Adrenal gland (tissue), 5 donors: ENCODE measurements around the gene SPARCL1.
"Not testable (repeated sequence)": the region's sequence is repeated elsewhere in the genome, so short reads cannot be mapped to it uniquely, and the experiment has no call there.

ENCODE experiments used
- POLR2A ChIP-seq, 2 donors: fragments of 450-650 bp; IDR thresholded peaks; one replicate each; pipeline ENCODE4 v1.6.1; 2017; ENCODE audit warnings: antibody characterized with exemption in 2 of 2, mild to moderate bottlenecking in 2 of 2, moderate library complexity in 1 of 2
- TF ChIP-seq, protein P1 (sequence below), 6 experiments: fragments of 450-650 bp in 4 of 6; fragments of 200-600 bp in 2 of 6; sonication (generic) in 1 of 6; IDR thresholded peaks; 1 replicate in 5 of 6; 2 replicates in 1 of 6; pipeline versions ENCODE4 v1.5.1 to v1.8.0; 2016 to 2021; ENCODE audit warnings: antibody characterized with exemption in 6 of 6, mild to moderate bottlenecking in 2 of 6, moderate library complexity in 1 of 6
- donor health status: DM: no; HTN: no; CAD: no.

DNA sequence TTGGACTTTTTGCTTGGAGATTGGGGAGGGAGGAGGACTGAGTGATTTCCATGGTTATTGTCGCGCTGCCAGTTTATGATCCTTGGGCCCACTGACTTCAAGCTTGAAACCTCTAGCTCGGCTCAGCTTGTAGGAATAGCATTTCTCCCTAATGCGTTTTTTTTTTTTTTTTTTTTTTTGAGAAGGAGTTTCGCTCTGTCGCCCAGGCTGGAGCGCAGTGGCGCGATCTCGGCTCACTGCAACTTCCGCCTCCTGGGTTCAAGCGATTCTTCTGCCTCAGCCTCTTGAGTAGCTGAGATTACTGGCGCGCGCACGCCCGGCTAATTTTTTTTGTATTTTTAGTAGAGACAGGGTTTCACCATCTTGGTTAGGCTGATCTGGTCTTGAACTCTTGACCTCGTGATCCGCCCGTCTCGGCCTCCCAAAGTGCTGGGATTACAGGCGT, 105.1 kb downstream of the SPARCL1 start:
- TF ChIP-seq, protein P1, sequence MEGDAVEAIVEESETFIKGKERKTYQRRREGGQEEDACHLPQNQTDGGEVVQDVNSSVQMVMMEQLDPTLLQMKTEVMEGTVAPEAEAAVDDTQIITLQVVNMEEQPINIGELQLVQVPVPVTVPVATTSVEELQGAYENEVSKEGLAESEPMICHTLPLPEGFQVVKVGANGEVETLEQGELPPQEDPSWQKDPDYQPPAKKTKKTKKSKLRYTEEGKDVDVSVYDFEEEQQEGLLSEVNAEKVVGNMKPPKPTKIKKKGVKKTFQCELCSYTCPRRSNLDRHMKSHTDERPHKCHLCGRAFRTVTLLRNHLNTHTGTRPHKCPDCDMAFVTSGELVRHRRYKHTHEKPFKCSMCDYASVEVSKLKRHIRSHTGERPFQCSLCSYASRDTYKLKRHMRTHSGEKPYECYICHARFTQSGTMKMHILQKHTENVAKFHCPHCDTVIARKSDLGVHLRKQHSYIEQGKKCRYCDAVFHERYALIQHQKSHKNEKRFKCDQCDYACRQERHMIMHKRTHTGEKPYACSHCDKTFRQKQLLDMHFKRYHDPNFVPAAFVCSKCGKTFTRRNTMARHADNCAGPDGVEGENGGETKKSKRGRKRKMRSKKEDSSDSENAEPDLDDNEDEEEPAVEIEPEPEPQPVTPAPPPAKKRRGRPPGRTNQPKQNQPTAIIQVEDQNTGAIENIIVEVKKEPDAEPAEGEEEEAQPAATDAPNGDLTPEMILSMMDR (IDR thresholded peaks at IDR 0.05), result not testable (repeated sequence)
- TF ChIP-seq POLR2A (IDR thresholded peaks at IDR 0.05), result not testable (repeated sequence)
